COLO829 (cell line): ENCODE measurements around the gene BLOC1S5.
A peak's percentile ranks its signal among the peaks of the same experiment; 100 is the strongest.

ENCODE experiments used
- DNase-seq: peaks from one replicate; pipeline ENCODE4 v3.0.0; 2012; ENCODE audit warnings: low spot score

BLOC1S5 gene

GRCh38 chr6:8063761-8064637 is at the start of gene BLOC1S5:
TSS of gene BLOC1S5 (minus strand) at chr6:8064389. CDS start at chr6:8064376, 13 bp downstream.
- peak; percentile 89 for DNase-seq

- DNase-seq = no peak
These were observed 49.0 kb upstream of the BLOC1S5 start for GRCh38 chr6:8113131-8113654.

DNA sequence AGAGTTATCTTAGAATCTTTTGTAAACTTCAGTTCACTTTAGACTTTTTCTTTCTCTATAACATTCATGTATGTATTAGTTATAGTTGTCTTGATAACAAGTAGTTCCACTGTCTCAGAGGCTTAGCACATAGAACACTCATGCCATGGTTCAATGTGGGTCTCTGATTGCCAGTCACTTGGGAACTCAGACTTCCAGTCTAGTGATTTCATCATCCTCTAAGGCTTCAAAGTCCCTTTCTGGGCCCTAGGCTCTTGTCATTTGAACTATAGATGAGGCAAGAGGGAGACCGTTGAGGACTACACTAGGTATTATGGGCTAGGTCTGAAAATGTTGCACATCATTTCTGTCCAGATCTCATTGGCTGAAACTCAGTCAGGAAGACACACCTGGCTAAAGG is 46.5 kb upstream of the BLOC1S5 start:
- DNase-seq = no peak

DNA sequence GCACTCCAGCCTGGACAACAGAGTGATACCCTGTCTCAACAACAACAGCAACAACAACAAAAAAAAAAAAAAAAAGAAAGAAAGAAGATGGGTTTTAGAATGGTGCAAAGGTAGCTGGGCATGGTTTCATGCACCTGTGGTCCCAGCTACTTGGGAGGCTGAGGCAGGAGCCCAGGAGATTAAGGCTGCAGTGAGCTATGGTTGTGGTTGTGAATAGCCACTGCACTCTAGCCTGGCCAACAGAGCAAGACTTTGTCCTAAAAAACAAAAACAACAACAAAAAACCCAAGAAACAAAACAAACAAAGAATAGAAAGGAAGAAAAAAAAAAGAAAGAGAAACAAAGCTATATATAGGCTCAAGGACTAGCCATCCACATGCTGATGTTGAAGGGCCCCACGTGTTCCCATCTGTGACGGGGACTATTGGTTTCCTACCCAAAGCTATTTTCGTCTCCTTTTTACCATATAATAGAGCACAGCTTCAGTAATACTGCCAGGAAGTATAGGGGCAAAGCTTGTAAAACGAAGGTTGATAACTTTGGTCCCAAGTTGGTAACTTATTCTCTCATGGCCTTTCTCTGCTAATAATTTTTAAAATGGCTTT is 46.0 kb upstream of the BLOC1S5 start:
- DNase-seq = no peak

DNA sequence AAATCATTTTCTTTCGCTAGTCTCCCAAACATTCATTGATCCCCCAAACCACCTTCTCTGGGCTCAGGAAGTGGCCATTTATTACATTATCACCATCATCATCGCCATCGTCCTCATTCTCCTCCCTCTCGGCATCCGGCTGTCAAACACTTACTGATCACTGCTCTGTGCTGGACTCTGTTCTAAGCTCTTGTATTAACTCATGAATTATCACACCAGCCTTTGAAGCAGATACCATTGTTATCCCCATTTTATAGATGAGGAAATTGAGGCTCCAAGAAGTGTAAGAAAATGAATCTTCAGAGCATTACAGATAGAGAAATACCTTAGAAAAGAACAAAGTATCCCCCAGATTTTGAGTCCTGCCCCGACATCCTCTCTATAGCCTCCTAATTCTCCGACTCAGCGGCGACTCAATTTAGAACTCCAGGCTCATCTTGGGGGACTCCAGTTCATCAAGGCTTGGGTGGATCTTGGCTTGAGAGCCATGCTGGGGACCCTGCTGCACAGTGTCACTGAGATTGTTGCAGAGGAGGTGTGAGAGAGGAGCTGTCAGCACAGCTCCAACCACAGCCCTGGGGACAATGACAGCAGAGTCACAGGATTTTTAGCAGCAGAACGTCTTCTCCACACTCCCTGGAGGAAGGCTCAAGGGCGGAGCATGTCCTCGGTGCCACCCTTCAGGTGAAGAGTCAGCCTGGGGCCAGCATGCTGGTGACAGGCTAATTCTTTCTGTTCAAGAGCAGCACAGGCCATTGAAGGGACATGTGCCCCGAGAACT is 44.8 kb upstream of the BLOC1S5 start:
- no peak for DNase-seq

GRCh38 chr6:8108031-8108660 is 44.0 kb upstream of the BLOC1S5 start:
- peak; percentile 97 for DNase-seq

DNA sequence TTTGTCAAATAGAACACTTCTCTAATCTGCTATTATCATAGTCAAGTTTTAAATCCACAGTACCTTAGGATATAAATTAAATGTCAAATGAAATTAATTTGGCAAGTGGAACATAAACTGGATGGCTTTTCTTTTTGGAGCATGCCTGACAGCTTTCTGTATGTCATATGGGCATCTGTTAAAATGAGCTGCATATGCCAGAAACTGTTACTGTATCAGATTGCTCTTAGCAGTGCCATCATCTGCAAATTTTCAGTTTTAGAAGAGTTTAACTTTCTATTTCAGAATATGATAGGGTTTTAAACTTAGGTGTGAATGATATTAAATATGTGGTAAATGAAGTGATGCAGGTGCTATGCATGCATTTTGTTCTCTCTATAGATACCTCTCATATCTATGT is 41.6 kb upstream of the BLOC1S5 start:
- DNase-seq = no peak

DNA sequence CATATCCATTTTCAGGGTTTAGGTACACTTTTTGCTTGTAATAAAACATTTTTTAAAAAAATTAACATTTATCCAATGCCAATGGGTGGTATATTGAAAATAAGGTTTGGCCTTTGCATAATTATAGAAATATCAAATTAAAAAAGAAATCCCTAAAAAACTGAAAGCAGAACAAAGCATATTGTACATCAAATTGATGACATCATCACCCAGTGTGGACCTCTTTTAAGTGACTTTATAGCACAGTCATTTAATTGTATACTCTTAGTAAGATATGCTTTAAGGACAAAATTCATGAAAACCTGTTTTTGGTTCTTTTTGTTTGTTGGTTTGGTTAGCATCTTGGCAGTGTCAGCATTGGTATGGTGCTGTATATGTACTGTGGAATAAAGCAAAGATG is 39.5 kb upstream of the BLOC1S5 start:
- DNase-seq = no peak

DNA sequence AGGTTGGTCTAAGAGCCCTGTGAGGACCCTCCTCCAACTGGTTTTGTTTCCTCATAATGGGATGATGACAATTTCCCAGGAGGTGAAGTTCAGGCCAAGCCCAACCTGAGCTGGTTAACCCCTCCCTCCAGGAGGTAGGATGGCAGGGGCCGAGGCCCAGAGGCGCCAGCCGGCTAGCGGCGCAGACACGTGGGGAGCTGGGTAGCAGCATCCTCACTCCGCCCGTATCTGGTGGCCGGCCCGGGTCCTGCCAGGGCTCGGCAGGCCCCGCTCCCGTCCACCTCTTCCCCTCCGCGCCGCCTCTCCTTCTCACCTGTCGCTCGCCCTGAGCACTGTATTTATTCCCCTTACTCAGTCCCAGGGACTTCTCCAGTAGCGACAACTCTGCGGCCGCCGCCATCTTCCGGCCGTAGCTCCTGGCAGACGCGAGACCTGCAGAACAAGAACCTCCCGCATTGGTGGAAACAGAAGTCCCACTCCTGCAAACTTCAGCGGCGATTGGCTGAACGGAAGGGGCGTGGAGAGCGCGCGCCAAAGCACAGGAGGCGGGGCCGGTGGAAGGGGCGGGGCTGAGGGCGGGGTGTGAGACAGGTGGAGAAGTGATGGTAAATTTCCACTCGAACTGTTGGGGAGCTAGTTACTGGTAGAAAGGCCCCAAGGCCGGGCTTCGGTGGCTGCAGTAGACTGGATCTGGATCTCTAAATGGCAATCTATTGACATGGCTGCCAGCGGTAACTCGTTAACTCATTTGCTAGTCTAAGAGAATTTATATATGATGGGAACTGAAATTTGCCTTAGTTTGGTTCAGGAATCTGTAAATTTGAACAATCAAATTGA is 38.2 kb upstream of the BLOC1S5 start, which contains the start of gene EEF1E1:
Gene EEF1E1, minus strand, starts transcription at position 427 of the 837 bp plus-strand sequence. Its CDS starts 27 bp downstream, at position 400.
- DNase-seq = peak; percentile 96

GRCh38 chr6:8100159-8100854 is 36.1 kb upstream of the BLOC1S5 start:
- no peak for DNase-seq

- DNase-seq = no peak
These were observed 26.5 kb upstream of the BLOC1S5 start for GRCh38 chr6:8090650-8091049.

- no peak for DNase-seq
These were observed 24.7 kb upstream of the BLOC1S5 start for GRCh38 chr6:8088886-8089285.

DNA sequence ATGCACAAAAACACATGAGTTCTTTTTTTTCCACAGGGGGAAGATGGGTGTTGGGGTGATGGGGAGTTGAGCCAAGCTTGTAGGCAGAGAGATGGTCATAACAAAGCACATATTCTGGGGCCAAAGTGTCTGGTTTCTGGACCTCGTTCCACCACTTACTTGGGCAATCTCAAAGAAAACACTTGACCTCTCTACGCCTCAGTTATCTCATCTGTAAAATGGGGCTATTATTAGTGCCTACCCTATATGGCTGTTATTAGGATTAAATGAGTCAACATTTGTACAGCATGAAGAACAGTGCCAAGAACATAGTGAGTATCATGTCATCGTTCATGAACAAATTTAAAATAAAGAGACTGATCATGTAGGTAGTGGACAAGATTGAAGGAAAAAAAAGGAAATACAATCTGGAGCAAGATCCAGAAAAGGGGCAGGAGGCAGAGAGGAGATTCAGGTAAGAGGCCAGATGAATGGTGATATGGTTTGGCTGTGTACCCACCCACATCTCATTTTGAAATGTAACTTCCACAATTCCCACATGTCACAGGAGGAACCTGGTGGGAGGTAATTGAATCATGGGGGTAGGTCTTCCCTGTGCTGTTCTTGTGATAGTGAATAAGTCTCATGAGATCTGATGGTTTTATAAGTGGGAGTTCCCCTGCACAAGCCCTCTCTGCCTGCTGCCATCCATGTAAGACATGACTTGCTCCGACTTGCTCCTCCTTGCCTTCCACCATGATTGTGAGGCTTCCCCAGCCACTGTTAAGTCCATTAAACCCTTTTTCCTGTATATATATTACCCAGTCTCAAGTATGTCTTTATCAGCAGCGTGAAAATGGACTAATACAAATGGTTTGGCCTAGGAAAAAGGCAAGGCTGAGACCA is 23.9 kb upstream of the BLOC1S5 start:
- DNase-seq = no peak

DNA sequence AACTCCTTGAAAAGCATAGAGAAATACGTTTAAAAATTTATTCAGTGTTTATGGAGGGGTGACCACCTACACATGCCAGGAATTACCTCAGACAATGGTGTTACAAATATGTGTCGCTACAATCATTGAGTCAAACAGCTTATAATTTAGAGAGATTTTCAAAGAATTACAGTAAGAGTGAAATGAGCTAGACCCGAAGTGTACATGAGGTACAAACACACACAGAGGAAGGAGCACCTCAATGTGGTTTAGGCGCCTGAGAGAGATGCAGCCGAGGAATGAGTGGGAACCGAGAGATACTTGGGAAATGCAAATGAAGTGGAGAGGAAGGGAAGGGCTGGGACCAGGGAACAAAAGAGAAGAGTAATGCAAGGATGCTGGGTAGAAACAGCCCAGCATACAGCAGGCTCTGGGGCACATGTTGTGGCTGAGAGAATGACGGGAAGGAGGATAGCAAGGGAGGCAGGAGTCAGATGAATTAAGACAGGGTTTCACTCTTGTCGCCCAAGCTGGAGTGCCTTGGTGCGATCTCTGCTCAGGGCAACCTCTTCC is 22.6 kb upstream of the BLOC1S5 start:
- no peak for DNase-seq

DNA sequence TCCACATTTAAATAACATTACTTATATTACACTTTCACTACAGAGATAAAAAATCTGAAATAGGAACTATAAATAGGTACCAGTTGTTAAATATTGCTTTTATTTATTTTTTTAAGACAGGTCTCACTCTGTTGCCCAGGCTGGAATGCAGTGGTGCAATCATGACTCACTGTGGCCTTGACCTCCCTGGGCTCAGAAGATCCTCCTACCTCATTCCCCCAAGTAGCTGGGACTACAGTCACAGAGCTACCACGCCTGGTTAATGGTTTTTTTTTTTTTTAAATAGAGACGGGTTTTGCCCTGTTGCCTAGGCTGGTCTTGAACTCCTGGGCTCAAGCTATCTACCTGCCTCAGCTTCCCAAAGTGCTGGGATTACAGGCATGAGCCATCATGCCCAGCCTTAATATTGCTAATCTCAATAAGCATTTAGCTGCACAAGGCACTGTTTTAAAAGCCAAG is 20.9 kb upstream of the BLOC1S5 start:
- DNase-seq = no peak

GRCh38 chr6:8084586-8084985 is 20.4 kb upstream of the BLOC1S5 start:
- DNase-seq = no peak

- DNase-seq = peak; percentile 42
These were observed 19.0 kb upstream of the BLOC1S5 start for GRCh38 chr6:8082954-8083858.

GRCh38 chr6:8082572-8082953 is 18.4 kb upstream of the BLOC1S5 start:
- DNase-seq = no peak
